T-helper 1 cell (primary cell): ENCODE measurements around the gene CNTN1.
A peak's percentile ranks its signal among the peaks of the same experiment; 100 is the strongest.

ENCODE experiments used
- DNase-seq, 5 donors: peaks; one replicate each; pipeline ENCODE4 v3.0.0-alpha.2; 2012 to 2020

Gene CNTN1

GRCh38 chr12:40870981-40871380, 178.7 kb downstream of the CNTN1 start:
- no peak for DNase-seq

GRCh38 chr12:40874868-40875267, 182.6 kb downstream of the CNTN1 start:
- DNase-seq: no peak

GRCh38 chr12:40889329-40889728, 197.1 kb downstream of the CNTN1 start:
- no peak for DNase-seq

- no peak for DNase-seq
These were observed 200.3 kb downstream of the CNTN1 start for GRCh38 chr12:40892528-40892927.

- DNase-seq: no peak
These were observed 206.3 kb downstream of the CNTN1 start for GRCh38 chr12:40898505-40898904.

GRCh38 chr12:40903040-40903439, 210.8 kb downstream of the CNTN1 start:
- DNase-seq: no peak

- peak in 1 of 5 donors; percentile 18 for DNase-seq
These were observed 214.9 kb downstream of the CNTN1 start for GRCh38 chr12:40907115-40907527.

GRCh38 chr12:40911676-40912075, 219.4 kb downstream of the CNTN1 start:
- DNase-seq: no peak

GRCh38 chr12:40915172-40915571, 222.9 kb downstream of the CNTN1 start:
- no peak for DNase-seq

- no peak for DNase-seq
These were observed 225.3 kb downstream of the CNTN1 start for GRCh38 chr12:40917561-40917960.

GRCh38 chr12:40921563-40922163, 229.4 kb downstream of the CNTN1 start:
- DNase-seq: no peak

- no peak for DNase-seq
These were observed 245.7 kb downstream of the CNTN1 start for GRCh38 chr12:40937891-40938290.

GRCh38 chr12:40942326-40942725, 250.1 kb downstream of the CNTN1 start:
- no peak for DNase-seq

- DNase-seq: no peak
These were observed 253.5 kb downstream of the CNTN1 start for GRCh38 chr12:40945772-40946171.

- no peak for DNase-seq
These were observed 254.5 kb downstream of the CNTN1 start for GRCh38 chr12:40946612-40947194.

- DNase-seq: no peak
These were observed 255.6 kb downstream of the CNTN1 start for GRCh38 chr12:40947797-40948196.

- DNase-seq: no peak
These were observed 260.8 kb downstream of the CNTN1 start for GRCh38 chr12:40953076-40953475.

GRCh38 chr12:40957417-40957816, 265.2 kb downstream of the CNTN1 start:
- no peak for DNase-seq

GRCh38 chr12:40959041-40959440, 266.8 kb downstream of the CNTN1 start:
- no peak for DNase-seq

- no peak for DNase-seq
These were observed 271.5 kb downstream of the CNTN1 start for GRCh38 chr12:40963751-40964150.

GRCh38 chr12:40969796-40970195, 277.6 kb downstream of the CNTN1 start:
- DNase-seq: no peak

GRCh38 chr12:40970320-40970907, 278.2 kb downstream of the CNTN1 start:
- DNase-seq: no peak

- DNase-seq: no peak
These were observed 279.7 kb downstream of the CNTN1 start for GRCh38 chr12:40971911-40972310.

GRCh38 chr12:40976546-40976945, 284.3 kb downstream of the CNTN1 start:
- DNase-seq: no peak
